ENCODE data around the gene PRKX. TPM values are rescaled to one million over a fixed set of nuclear protein-coding genes. Genes with fewer than 3 reads are reported as not detected.
"Not testable (repeated sequence)": the region's sequence is repeated elsewhere in the genome, so short reads cannot be mapped to it uniquely, and the experiment has no call there.

The PRKX gene
- total RNA-seq, 1 donor from 2014 or later: 51.6 TPM

DNA sequence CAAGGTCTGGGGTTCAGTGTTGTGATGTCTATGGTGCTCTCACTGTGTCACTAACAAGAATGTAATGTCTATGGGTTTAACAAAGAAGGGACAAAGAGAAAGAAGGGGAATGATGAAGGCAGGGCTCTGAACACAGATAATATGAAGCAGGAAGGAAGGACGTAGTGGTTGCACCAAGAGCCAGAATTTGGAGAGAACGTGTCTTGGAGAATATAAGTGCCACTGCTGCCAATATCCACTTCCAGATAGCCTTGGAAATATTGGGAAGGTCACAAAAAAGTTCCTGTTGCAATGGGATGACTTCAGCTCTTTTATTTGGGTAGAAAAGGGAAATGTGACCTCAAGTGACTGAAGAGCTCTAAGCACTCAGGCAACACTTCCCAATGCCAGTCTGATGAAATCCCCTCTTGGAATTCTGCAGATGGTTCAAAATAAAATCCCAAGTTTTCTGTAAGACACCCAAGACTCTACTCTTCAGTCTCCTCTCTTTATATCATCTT, 131.8 kb downstream of the PRKX start:
- no peak for TF ChIP-seq POLR2A (IDR thresholded peaks at IDR 0.05)
- TF ChIP-seq, protein P1, sequence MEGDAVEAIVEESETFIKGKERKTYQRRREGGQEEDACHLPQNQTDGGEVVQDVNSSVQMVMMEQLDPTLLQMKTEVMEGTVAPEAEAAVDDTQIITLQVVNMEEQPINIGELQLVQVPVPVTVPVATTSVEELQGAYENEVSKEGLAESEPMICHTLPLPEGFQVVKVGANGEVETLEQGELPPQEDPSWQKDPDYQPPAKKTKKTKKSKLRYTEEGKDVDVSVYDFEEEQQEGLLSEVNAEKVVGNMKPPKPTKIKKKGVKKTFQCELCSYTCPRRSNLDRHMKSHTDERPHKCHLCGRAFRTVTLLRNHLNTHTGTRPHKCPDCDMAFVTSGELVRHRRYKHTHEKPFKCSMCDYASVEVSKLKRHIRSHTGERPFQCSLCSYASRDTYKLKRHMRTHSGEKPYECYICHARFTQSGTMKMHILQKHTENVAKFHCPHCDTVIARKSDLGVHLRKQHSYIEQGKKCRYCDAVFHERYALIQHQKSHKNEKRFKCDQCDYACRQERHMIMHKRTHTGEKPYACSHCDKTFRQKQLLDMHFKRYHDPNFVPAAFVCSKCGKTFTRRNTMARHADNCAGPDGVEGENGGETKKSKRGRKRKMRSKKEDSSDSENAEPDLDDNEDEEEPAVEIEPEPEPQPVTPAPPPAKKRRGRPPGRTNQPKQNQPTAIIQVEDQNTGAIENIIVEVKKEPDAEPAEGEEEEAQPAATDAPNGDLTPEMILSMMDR (IDR thresholded peaks at IDR 0.05): no peak
- TF ChIP-seq POLR2AphosphoS5 (IDR thresholded peaks at IDR 0.05; ENCODE audit: insufficient read depth in 1 of 2, low read depth in 1 of 2): no peak
- Histone ChIP-seq H3K4me3 (no peak overlapping the region), H3K27me3 (no peaks in the 10 kb centered on the region), H3K9me3 (no peaks in the 10 kb centered on the region), H3K4me1 (no peaks in the 10 kb centered on the region), H3K27ac (no peak overlapping the region), H3K36me3 (no peaks in the 10 kb centered on the region)
- no peak for DNase-seq (ENCODE audit: extremely low spot score in 2 of 2)
- intact Hi-C loops (cut with DNase I): no loop called here

DNA sequence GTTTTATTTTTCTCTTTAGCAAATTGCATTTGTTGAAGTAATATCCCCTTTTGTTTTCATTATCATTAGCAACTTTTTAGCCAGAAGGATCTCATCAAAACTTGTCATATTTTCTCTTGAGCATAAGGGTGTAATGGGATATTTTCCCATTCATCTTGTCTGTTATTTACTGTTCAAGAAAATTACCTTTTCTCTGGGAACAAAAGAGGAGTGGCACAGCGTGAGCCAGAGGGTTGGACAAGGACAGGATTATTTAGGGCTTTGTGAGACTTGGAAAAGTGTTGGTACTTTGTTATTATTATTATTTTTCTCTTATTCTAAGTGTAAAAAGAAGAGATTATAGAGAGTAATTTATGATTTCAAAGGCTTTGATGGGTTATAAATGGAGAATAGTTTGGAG, 135.9 kb downstream of the PRKX start:
- no peaks in the 10 kb centered on the region for H3K4me1 ChIP-seq
- no peak overlapping the region for H3K27ac ChIP-seq
- no peak for DNase-seq (ENCODE audit: extremely low spot score in 2 of 2)
- no peaks in the 10 kb centered on the region for H3K36me3 ChIP-seq
- TF ChIP-seq POLR2AphosphoS5 (IDR thresholded peaks at IDR 0.05; ENCODE audit: insufficient read depth in 1 of 2, low read depth in 1 of 2): no peak
- intact Hi-C loops (cut with DNase I): no loop called here
- H3K27me3 ChIP-seq: no peaks in the 10 kb centered on the region
- H3K9me3 ChIP-seq: no peaks in the 10 kb centered on the region
- no peak overlapping the region for H3K4me3 ChIP-seq

DNA sequence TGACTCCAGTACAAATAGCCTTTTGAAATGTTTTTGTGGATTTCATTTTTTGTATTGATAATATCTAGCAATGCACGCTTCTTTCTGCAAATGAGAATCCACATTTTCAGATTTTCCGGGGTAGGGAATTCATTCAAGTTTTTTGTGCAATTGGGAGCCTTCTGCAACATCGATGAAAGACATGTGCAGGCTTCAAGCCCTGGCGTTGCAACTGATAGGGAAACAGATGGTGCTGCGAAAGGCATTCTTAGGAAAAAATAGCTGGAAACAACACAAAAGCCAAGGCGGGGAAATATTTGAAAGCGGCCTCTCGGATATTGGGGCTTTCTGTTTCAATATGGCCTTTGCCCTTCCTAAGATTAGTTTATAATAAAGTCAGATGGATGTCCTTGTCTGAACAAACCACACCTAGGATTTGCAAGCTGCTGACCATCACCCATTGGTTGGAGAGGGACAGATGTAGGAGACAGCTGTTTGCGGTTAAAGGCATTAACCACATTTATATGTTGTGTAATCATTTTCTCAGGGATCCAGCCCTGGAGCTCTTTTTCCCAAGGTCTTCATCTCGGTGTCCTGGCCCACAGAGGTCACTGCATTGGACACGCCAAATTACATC, 136.5 kb downstream of the PRKX start:
- intact Hi-C loops (cut with DNase I): no loop called here
- no peaks in the 10 kb centered on the region for H3K9me3 ChIP-seq
- H3K4me1 ChIP-seq: no peaks in the 10 kb centered on the region
- H3K27ac ChIP-seq: no peak overlapping the region
- H3K4me3 ChIP-seq: no peak overlapping the region
- no peaks in the 10 kb centered on the region for H3K36me3 ChIP-seq
- DNase-seq (ENCODE audit: extremely low spot score in 2 of 2): no peak
- no peak for TF ChIP-seq POLR2AphosphoS5 (IDR thresholded peaks at IDR 0.05; ENCODE audit: insufficient read depth in 1 of 2, low read depth in 1 of 2)
- TF ChIP-seq POLR2A (IDR thresholded peaks at IDR 0.05): no peak
- TF ChIP-seq, protein P1 (IDR thresholded peaks at IDR 0.05): no peak
- H3K27me3 ChIP-seq: no peaks in the 10 kb centered on the region

DNA sequence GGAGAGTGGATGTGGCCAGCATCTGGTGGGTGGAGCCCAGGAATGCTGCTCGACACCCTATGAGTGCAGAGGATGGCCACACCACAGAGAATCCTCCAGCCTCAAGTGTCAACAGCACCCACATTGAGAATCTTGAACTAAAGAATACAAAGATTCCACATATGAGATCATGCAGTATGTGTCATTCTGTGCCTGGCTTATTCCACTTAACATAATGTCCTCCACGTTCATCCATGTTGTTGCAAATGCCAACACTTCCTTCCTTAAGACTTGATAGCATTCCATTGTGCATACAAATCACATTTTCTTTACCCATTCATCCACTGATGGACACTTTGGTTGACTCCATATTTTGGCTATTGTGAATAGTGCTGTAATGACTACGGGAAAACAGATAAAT, 145.8 kb downstream of the PRKX start:
- H3K4me1 ChIP-seq: no peaks in the 10 kb centered on the region
- no peaks in the 10 kb centered on the region for H3K27me3 ChIP-seq
- H3K9me3 ChIP-seq: no peaks in the 10 kb centered on the region
- DNase-seq (ENCODE audit: extremely low spot score in 2 of 2): no peak
- no peak overlapping the region for H3K27ac ChIP-seq
- intact Hi-C loops (cut with DNase I): no loop called here
- no peak overlapping the region for H3K4me3 ChIP-seq
- TF ChIP-seq POLR2A (IDR thresholded peaks at IDR 0.05) (no peak), POLR2AphosphoS5 (IDR thresholded peaks at IDR 0.05; ENCODE audit: insufficient read depth in 1 of 2, low read depth in 1 of 2) (no peak)
- TF ChIP-seq, protein P1 (IDR thresholded peaks at IDR 0.05): no peak
- no peaks in the 10 kb centered on the region for H3K36me3 ChIP-seq

DNA sequence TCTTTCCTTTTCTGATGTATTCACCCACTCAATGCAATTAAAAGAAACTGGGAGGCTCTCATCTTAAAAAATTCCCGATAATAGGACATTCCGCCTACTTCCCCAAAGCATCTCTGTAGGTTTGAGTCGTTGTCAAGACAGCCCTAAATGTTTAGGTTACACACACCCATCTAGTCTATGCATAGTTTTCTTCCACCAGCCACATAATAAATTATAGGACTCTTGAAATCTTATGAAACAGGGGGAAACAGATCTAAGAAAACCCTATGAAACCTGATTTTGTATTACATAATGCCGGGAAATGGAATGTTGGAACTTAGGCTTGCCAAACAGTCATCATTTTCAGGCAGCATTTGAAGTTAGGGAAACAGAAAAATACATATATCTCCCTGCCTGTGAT, 150.0 kb downstream of the PRKX start:
- Histone ChIP-seq H3K4me3 (no peak overlapping the region), H3K36me3 (no peaks in the 10 kb centered on the region), H3K27ac (no peak overlapping the region), H3K4me1 (no peaks in the 10 kb centered on the region), H3K9me3 (no peaks in the 10 kb centered on the region), H3K27me3 (no peaks in the 10 kb centered on the region)
- no peak for DNase-seq (ENCODE audit: extremely low spot score in 2 of 2)
- intact Hi-C loops (cut with DNase I): no loop called here
- no peak for TF ChIP-seq POLR2AphosphoS5 (IDR thresholded peaks at IDR 0.05; ENCODE audit: insufficient read depth in 1 of 2, low read depth in 1 of 2)
- no peak for TF ChIP-seq POLR2A (IDR thresholded peaks at IDR 0.05)
- TF ChIP-seq, protein P1 (IDR thresholded peaks at IDR 0.05): no peak

DNA sequence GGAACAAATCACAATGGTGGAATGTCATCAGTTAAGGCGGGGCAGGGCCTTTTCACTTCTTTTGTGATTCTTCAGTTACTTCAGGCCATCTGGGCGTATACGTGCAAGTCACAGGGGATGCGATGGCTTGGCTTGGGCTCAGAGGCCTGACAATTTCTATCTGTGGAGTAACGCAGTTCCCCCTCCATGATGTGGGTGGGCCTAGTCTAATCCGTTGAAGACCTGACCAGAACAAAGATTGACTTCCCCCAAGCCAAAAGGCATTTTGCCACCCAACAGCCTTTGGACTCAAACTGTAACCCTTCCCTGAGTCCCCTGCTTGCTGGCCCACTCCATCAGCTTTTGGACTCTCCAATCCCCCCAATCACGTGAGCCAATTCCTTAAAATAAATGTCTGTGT, 153.4 kb downstream of the PRKX start:
- H3K4me3 ChIP-seq; H3K4me1 ChIP-seq; H3K36me3 ChIP-seq; intact Hi-C loops (cut with DNase I); H3K27ac ChIP-seq; H3K9me3 ChIP-seq; DNase-seq (ENCODE audit: extremely low spot score in 2 of 2); H3K27me3 ChIP-seq: not testable (repeated sequence)

Measured in vagina (tissue), 2 donors.